Right ventricle myocardium inferior (tissue), 1 donor: ENCODE data around the gene MPZL2. TPM values are rescaled to one million over a fixed set of nuclear protein-coding genes. Genes with fewer than 3 reads are reported as not detected.
"Not testable (repeated sequence)": the region's sequence is repeated elsewhere in the genome, so short reads cannot be mapped to it uniquely, and the experiment has no call there.

ENCODE experiments used
- ATAC-seq: fragments of 200-7000 bp; cut with Tn5 transposase; one replicate; pipeline ENCODE4 v1.9.1; 2020; ENCODE audit warnings: mild to moderate bottlenecking, moderate library complexity
- DNase-seq: peaks from one replicate; pipeline ENCODE4 v3.0.0; 2021; ENCODE audit errors: missing footprints
- intact Hi-C: fragments of 100-400 bp; cut with DNase I; formaldehyde crosslinking; loops from one replicate; pipeline ENCODE4 v1.11.0; 2022
- long read RNA-seq: library from polyadenylated mRNA; unstranded; transcript quantifications from one replicate; pipeline ENCODE4 v2.0.0, GENCODE V29; 2021
- total RNA-seq: library from RNA; stranded (reverse); fragmentation: NEBNext Ultra II Directional; extraction: Animal tissue kit (Norgen Biotek cat#: 25700); gene quantifications from one replicate; pipeline ENCODE4 v1.2.1, GENCODE V29; 2021
- donor health status: DM: no; HTN: yes; CAD: no; lungs with severe emphysema.

MPZL2 gene
- 11.4 TPM for total RNA-seq
- long read RNA-seq, partial matches to known transcripts, result 0 of 2 reads
- long read RNA-seq, other reads (novel, unspliced or antisense), result 1 of 2 reads

DNA sequence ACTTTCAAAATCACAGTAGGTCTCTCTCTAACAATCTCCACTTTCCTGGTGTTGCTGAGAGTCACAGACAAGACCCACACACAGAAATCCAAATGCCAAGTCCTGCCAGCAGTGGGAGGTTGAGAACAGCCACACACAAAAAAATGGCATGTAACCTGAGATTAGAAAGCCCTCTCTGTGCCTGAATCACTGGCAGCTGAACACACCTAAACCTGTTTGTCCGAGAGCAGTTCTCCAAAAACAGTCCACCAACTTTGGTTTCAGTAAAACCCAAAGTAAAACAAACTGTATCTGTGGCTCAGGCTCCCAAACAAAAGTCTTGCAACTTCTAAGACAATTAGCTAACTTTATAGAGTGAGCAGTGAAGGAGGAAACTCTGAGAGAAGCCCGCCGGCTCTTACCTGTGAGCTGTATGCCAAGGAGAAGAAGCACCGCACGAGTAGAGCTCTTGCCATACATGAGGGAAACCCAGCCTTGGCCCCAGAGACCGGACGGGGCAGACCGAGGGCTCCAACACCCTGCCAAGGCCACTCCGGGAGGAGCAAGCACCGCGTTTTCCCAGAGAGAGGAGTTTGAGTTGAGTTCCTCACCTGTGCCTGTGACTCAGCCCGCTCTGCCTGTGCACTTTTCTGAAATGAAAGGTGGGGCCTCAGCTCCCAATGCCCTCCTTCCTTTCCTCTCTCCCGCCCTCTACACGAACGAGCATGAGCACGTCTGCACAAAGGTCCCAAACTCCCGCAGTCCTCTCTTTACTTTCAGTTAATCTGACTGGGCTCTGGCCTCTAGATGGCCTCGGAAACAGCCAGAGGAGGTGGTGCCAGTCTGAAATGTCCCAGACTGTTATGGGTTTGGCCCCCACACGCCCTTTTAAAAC is at the start of gene MPZL2:
Gene MPZL2, minus strand, starts transcription at position 603 of the 874 bp plus-strand sequence. Its CDS starts 144 bp downstream, at position 459.
- no peak for DNase-seq
- intact Hi-C loops, result no loop called here
- ATAC-seq, result peak; percentile 73

DNA sequence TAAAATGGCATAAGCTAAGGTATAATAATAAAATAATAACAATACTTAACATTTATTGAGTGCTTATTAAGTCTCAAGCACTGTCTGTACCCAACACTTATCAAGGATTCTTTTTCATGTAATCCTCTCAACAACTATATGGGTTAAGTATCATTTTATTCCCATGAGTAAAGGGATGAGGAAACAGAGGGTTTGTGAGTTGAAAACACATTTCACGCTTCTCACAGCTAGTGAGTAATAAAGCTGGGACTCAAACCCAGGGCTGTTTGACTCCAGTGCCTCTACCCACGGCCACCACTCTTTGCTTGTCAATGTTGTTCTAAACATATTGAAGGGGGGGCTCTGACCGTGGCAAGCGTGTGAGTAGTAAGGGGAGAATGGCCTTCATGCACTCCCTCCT is 49.1 kb upstream of the MPZL2 start:
- DNase-seq, result no peak
- ATAC-seq, result no peak
- intact Hi-C loops, result no loop called here

DNA sequence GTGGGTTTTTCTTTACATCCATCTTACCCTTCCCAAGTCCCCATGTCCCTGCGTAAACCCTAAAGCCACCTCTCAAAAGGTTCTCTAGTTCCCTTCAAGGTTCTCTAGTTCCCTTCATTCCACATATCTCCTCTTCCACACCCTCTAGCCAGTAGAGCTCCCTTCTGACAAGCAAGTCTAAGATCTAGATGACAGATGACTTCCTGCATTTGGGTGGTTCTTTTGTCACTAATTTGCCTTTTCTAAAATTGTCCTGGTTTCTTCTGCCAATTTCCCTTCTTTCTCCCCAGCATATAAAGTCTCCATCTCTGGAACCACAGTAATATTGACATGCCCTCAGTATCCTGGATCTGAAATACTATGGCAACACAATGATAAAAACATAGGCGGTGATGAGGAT is 48.2 kb upstream of the MPZL2 start:
- ATAC-seq, result no peak
- intact Hi-C loops, result no loop called here
- no peak for DNase-seq

DNA sequence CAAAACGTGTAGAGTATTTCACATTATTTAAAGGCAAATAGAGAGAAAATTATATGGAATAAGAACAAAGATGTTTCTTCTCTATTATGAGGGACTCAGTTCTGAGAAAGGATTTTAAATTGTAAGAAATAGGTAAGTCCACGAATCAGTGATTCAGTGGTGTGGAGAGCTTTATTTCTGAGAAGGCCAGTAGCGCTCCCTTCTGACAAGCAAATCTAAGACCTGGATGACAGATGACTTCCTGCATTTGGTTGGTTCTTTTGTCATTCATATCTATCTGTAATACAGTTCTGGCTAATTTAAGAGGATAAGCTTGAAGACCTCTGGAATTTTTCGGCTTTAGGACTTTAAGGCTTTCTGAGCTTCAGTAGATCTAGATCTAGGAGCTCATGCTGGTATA is 47.4 kb upstream of the MPZL2 start:
- intact Hi-C loops, result no loop called here
- DNase-seq (no peak), ATAC-seq (no peak)

DNA sequence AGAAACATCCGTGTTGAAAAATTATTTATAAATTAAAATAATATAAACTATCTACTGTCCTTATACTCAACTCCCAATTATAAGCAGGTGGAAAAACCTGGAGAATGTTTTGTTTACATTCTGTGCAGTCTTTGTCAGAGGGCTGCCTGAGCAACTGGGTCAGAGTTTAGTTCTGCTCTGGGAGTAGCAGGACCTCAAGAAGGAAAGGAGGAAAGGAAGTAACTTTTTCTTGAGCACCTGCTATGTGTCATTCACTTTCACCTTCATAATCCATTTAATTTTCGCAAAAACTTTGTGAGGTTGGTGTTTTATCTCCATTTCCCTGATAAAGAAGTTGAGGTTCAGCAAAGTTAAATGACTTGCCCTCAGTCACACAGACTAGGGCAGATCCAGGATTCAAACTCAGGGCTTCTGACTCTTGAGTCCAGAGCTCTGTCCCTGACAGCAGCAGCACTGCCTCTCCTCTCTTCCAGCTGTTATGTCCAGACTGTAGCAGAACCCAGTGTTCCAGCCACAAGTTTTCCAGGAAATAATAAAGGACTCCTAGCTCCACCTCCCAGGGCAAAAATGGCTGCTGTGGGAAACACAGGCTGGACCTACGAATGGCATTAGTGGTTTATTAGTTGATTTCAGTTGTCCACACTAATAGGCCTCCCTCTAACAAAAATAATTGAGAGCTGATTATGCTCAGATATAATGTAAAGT is 46.8 kb upstream of the MPZL2 start:
- intact Hi-C loops, result no loop called here
- DNase-seq, result no peak
- no peak for ATAC-seq

DNA sequence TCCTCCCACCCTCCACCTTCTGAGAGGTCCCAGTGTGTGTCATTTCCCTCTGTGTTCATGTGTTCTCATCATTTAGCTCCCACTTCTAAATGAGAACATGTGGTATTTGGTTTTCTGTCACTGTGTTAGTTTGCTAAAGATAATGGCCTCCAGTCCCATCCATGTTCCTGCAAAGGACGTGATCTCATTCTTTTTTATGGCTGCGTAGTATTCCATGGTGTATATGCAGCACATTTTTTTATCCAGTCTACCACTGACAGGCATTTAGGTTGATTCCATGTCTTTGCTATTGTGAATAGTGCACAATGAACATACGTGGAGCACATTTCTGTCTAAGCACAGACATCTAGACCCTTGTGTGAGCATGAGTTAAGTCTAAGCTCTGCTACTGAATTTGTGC is 46.2 kb upstream of the MPZL2 start:
- DNase-seq, result no peak
- intact Hi-C loops, result no loop called here
- no peak for ATAC-seq

DNA sequence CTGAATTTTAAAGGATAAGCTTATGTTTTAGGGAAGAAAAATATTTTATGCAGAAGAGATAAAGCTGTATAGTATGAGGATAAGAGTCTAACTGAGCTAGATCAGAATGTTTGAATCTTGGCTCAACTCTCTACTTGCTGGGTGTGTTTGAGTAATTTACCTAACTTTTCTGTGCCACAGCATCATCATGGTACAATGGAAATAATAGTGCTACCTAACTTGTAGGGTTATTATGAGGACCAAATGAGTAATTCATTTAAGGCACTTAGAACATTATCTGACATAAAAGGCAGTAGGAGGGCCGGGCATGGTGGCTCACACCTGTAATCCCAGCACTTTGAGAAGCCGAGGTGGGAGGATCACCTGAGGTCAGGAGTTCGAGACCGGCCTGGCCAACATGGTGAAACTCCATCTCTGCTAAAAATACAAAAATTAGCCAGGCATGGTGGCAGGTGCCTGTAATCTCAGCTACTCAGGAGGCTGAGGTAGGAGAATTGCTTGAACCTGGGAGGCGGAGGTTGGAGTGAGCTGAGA is 45.0 kb upstream of the MPZL2 start:
- intact Hi-C loops, DNase-seq, ATAC-seq: not testable (repeated sequence)

DNA sequence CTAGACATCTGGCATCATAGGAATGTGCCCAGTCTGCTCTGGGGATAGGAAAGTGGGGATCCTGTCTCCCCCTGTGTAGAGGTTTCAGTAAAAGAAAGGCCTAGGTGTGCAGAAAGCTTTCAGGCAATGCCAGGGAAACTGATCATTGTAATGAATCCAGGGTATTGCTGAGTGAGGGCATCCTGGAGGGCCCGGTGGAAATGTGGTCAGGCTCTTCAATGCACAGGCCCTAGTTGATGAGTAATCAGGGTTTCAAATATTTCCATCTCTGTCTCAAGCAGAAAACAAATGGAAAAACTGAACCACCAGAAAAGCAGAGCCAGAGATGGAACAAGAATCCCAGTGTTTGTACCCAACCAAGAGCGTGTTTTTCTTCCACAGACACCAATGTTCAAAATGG is 42.5 kb upstream of the MPZL2 start:
- no peak for DNase-seq
- no peak for ATAC-seq
- intact Hi-C loops, result no loop called here

DNA sequence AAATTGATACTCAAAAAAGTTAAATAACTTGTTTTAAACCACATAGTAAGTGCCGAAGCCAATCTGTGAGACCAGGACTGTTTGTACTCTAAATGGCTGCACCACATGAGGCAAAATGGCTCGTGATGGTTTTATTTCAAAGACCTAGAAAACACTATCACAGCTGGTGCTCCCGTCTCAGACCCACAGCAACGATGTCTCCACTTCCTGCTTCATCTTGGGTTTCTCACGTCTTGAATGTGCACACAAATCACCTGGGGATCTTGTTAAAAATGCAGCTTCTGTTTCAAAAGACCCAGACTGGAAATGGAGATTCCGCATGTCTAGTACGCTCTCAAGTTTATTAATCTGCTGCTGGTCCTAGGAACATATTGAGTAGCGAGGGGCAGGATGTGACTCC is 41.6 kb upstream of the MPZL2 start:
- DNase-seq, result no peak
- no peak for ATAC-seq
- intact Hi-C loops, result no loop called here

DNA sequence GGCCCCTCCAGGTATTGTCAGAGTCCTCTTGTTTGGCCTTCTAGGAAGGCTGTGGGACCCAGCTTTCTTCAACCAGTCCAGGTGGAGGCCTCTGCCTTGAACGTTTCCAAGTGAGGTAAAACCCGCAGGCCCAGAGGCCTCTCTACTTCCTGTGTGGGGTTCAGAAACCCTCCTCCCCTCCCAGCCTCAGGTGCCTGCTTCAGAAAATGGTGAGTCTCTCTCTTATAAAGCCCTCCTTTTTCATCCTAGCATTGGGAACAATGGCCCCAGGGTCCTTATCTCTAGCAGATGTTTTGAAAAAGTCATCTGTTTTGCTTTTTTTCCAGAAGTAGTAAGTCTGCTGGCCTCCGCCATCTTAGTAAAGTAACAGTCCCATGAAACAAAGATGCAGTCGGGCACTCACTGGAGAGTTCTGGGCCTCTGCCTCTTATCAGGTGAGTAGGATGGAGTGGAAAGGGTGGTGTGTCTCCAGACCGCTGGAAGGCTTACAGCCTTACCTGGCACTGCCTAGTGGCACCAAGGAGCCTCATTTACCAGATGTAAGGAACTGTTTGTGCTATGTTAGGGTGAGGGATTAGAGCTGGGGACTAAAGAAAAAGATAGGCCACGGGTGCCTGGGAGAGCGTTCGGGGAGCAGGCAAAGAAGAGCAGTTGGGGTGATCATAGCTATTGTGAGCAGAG is 40.6 kb upstream of the MPZL2 start, which contains the start of gene CD3E:
Gene CD3E, plus strand, starts transcription at position 163 of the 681 bp plus-strand sequence. Its CDS starts 223 bp downstream, at position 386.
- ATAC-seq, result no peak
- no peak for DNase-seq
- intact Hi-C loops, result no loop called here

DNA sequence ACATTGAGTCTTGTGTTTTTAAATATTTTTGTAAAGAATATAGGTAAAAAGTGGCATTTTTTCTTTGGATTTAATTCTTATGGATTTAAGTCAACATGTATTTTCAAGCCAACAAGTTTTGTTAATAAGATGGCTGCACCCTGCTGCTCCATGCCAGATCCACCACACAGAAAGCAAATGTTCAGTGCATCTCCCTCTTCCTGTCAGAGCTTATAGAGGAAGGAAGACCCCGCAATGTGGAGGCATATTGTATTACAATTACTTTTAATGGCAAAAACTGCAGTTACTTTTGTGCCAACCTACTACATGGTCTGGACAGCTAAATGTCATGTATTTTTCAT is 40.1 kb upstream of the MPZL2 start:
- ATAC-seq (no peak), DNase-seq (no peak)
- intact Hi-C loops, result no loop called here

DNA sequence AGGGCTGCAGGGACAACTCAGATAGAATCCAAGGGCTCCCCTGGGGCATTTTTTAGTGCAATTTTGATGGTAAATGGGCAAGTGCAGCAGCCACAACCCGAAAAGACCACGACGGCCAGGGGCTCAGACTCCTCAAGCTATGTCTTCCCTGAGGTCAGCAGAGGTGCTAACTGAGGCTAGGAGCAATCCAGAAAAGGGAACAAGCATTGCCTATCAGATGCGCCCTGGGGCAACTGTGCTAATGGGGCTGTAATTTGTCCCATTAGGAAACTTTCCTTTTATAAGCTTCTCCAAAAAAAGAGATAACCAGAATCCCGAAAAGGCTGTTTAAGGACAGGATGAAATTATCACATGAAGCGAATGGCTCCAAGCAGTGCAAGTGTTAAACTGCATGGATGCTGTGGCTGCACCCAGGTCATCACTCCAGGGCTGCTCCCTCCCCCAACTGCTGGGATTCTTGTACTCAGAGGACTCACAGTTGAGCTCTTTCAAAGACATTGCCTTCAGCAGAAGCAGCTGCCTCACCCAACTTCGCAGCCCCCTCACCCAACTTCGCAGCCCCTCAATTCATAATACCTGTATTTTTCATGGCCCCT is 37.6 kb upstream of the MPZL2 start:
- no peak for DNase-seq
- no peak for ATAC-seq
- intact Hi-C loops, result no loop called here

DNA sequence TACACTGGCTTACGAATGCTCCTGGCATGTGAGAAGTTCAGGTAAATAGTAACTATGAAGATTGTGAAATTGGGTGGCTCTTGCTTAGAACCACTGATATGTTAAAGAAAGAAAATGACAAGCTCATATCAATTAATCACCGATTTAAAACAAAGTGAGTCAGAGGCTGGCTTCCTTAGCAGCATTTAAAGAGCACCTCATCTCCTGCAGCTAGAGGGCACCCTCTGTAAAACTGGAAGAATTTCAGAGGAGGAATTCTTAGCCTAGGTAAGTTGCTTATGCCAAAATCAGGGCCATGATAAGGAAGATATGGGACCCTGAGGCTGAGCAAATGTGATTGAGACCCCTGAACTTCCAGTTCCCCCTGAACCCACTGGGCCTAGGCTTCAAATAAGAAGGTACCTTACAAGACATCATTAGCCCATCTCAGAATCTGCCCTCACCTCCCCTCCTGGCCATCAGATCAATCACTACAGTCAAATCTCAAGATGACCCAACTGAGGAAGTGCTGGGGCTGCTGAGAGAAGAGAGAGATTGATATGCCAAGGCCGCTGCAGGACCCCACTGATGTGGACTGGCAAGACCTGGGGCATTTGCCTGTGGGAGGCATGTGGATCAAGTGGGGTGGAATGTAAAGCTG is 31.8 kb upstream of the MPZL2 start:
- DNase-seq, result no peak
- intact Hi-C loops, result loop anchor here (5.0 to 10.0 kb wide), 2 partner anchors 59 to 191 kb away; partner anchors contain the start of gene UBE4A
- ATAC-seq, result no peak

DNA sequence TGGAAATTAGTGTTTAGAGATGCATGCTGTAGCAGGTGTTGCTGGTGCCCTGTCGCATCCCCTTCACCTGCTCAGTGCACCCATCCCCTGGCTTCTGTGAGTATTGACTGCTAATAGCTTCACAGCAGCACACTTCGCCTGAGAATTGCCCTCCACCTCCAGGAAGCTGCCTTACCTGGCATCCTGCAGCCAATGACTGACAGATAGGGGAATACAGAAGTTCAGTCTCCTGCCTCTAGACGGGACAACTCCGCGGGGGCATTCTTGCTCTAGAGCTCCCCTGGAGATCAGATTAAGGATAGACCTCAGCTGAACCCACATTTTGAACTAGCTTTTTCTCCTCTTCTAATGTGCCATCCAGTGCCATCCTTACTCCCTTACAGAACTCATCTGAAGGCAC is 31.1 kb upstream of the MPZL2 start:
- ATAC-seq (no peak), DNase-seq (no peak)
- intact Hi-C loops, result loop anchor here (5.0 to 10.0 kb wide), 2 partner anchors 60 to 192 kb away; partner anchors contain the start of gene UBE4A

DNA sequence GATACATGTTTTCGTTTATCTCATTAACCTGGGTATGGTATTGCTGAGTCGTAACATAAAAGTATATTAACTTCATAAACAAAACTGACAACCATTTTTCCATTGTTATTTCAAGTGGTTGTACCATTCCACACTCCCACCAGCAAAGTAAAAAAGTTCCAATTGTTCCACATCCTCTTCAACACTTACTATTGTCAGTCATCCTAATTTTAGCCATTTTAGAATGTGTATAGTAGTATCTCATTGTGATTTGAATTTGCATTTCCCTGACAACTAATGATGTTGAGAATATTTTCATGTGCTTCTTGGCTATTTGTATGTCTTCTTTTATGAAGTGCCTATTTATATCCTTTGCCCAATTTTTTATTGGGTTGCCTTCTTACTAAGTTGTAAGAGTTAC is 30.0 kb upstream of the MPZL2 start:
- intact Hi-C loops, result loop anchor here (10.0 kb wide), 1 partner anchor 61 kb away; the partner anchor contains the start of gene UBE4A
- ATAC-seq (no peak), DNase-seq (no peak)

DNA sequence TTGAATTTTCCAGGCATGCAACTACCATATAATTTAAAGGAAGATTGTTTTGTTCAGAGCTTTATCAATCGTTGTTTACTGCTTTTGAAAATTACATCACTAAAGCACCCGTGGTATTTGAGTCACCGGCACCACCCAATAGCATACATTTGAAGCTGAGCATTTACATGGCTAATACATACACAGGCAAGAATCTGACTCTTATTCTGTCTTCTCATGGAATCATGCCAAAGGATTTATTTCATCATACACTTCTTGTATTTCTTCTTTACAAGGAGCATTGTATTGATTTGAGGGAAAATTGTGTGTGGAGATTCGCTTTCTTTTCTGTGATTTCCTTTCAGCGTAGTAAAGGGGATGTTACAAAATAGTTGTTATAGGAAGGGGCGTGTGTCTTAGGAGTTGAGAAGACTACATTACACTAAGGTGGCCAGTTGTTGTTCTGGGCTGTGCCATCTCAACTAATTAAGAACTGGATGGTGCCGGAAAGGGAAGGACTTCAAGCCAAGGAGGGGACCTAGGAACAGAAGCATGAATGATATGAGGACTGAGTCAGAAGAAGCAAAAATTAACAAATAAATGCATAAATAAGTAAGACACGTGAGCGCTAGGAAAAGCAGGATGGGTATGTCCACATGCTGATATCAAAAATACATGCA is 27.5 kb upstream of the MPZL2 start:
- no peak for DNase-seq
- intact Hi-C loops, result loop anchor here (1.0 to 10.0 kb wide), 2 partner anchors 63 to 146 kb away; partner anchors contain the start of gene UBE4A
- ATAC-seq, result no peak

DNA sequence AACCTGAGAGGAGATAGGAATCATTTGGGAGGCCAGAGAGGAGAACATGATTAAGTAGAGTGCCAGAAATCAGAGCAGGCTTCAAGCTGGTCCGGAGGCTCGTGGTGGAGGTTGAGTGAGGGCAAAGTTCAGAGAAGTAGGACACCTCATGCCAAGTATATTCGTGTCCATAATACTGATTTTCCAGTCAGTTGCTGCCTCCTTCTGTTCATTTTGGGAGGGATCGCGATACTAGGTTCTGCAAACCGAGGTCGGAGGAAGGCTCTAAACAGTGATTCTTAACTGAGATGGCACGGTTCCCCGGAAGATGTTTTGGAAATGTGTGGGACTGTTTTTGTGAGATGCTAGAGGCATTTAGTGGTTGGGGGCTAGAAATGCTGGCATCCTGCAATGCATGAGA is 26.8 kb upstream of the MPZL2 start:
- no peak for DNase-seq
- ATAC-seq, result peak; percentile 75
- intact Hi-C loops, result loop anchor here (1.0 to 10.0 kb wide), 3 partner anchors 64 to 146 kb away; partner anchors contain the start of gene UBE4A

DNA sequence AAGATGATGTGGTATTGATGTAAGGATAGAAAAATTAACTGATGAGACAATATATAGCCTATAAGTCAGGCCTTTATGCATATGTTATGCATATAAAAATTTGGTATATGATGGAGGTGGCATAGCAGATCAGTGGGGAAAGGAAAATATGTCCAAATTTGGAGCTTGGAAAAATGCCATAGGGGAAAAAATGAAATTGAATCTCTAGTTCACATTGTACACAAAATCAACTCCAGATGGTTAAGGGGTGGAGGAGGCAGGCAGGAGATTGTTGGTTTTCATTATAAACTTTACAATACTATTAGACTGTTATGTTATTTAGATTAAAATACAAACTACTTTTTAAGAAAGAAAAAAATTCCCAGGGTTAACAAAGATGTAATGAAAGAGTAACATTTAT is 25.3 kb upstream of the MPZL2 start:
- DNase-seq, result no peak
- ATAC-seq, result no peak
- intact Hi-C loops, result no loop called here
